ENCODE data around the gene PCNX1.

DNA sequence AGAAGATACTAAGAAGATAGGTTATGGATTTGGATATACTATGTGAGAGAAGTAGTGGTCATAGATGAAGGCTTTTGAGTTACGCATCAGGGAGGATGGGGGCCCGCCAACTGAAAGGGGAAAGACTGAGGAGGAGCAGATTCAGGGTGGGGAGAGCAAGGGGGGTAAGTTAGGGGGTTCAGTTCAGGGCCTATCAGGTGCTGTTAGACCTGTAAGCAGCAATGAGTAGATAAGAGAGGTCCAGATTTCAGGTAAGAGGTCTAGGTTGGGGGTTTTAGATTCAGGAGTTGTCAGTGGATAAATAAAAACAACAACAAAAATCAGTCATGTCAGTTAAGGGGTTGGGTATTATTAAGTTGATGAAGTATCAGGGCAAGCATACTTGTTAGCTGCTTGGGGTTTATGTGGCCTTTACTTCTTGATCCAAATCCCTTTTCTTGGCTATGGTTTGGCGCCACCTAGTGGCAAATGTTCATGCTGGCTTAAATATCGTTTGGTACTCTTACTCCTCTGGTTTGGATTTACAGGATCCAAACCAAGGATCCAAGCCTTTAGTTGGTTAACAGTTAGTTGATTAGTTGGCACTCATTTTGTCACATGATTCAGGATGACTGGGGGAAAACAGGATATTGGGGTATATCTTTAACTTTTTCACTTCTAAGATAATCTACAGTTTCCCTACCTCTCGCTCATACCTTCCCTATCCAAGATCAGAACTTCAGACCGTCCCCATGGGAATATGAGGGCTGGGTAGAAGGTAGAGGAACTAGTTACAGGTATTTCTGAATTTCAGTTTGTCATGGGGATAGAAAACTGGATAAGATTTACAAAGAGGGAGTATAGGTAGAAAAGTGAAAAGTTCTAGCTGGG is 65.1 kb downstream of the PCNX1 start:
- TF ChIP-seq POLR2AphosphoS5 (IDR thresholded peaks at IDR 0.05; ENCODE audit: control insufficient read depth, insufficient read depth, low read depth, low read length) (no peak), SAFB2 (IDR thresholded peaks at IDR 0.05; ENCODE audit: borderline replicate concordance, low read depth, low read length, severe bottlenecking) (no peak), ZBTB7A (IDR thresholded peaks at IDR 0.05; ENCODE audit: borderline replicate concordance, control insufficient read depth, low read depth, low read length) (no peak)
